GM12878 (cell line): ENCODE measurements around the gene CAB39. TPM values are rescaled to one million over a fixed set of nuclear protein-coding genes. Genes with fewer than 3 reads are reported as not detected.

ENCODE experiments used
- IKZF2 ChIP-seq, 2 experiments: fragments of 450-650 bp; IDR thresholded peaks; 2 replicates each; pipeline ENCODE4 v1.6.1; 2017; ENCODE audit warnings: mild to moderate bottlenecking in 2 of 2, moderate library complexity in 2 of 2
- PAX8 ChIP-seq: fragments of 450-650 bp; IDR thresholded peaks from 2 replicates; pipeline ENCODE4 v1.6.1; 2017; ENCODE audit warnings: mild to moderate bottlenecking, moderate library complexity
- POLR2A ChIP-seq: IDR thresholded peaks from 2 replicates; pipeline ENCODE4 v1.6.1; 2011; ENCODE audit warnings: low read depth, mild to moderate bottlenecking, low read length
- POLR2AphosphoS5 ChIP-seq: IDR thresholded peaks from 2 replicates; pipeline ENCODE4 v1.6.1; 2011; ENCODE audit warnings: mild to moderate bottlenecking, low read length, inconsistent platforms
- RELA ChIP-seq: fragments of 450-650 bp; IDR thresholded peaks from 2 replicates; pipeline ENCODE4 v1.8.0; 2014; ENCODE audit warnings: borderline replicate concordance; ENCODE audit not compliant: partially characterized antibody
- SREBF1 ChIP-seq: IDR thresholded peaks from 2 replicates; pipeline ENCODE4 v1.6.1; 2012; ENCODE audit warnings: mild to moderate bottlenecking, low read length
- SRF ChIP-seq, 2 experiments: IDR thresholded peaks; 2 replicates each; pipeline ENCODE4 v1.6.1; 2011; ENCODE audit warnings: low read depth in 2 of 2, low read length in 2 of 2, mild to moderate bottlenecking in 1 of 2, moderate library complexity in 1 of 2
- TARDBP ChIP-seq: IDR thresholded peaks from 2 replicates; pipeline ENCODE4 v1.6.1; 2016; ENCODE audit warnings: borderline replicate concordance
- polyA plus RNA-seq, 11 experiments: library from polyadenylated mRNA; depleted of rRNA in 4 of 11; unstranded in 6 of 11; stranded (reverse) in 5 of 11; fragments of >200 nt; fragmentation: Nextera tagmentation in 4 of 11; fragmentation: Illumina TruSeq in 1 of 11; extraction: Ambion mirVana in 4 of 11; extraction: Trizol in 1 of 11; gene quantifications; 1 replicate in 1 of 11; 2 replicates in 10 of 11; pipeline versions ENCODE4 v1.2.1 to v1.2.3, GENCODE V29; 2011 to 2016; ENCODE audit warnings: inconsistent platforms in 2 of 11, missing spikeins in 2 of 11, low read depth in 1 of 11
- total RNA-seq, 4 experiments: library from RNA; depleted of rRNA in 3 of 4; stranded (reverse); fragments of >200 nt in 3 of 4; fragmentation: Illumina TruSeq in 1 of 4; extraction: Trizol in 1 of 4; gene quantifications; 2 replicates each; pipeline versions ENCODE4 v1.2.1 to v1.2.3, GENCODE V29; 2013 to 2021
- TF ChIP-seq, protein P1 (sequence below): fragments of 450-650 bp; formaldehyde crosslinking; IDR thresholded peaks from 2 replicates; pipeline ENCODE4 v1.4.0; 2022; ENCODE audit warnings: mild to moderate bottlenecking, moderate library complexity
- TF ChIP-seq, protein P2 (sequence below): fragments of 450-650 bp; IDR thresholded peaks from 2 replicates; pipeline ENCODE4 v1.6.1; 2017; ENCODE audit warnings: low read depth, mild to moderate bottlenecking, moderate library complexity
- TF ChIP-seq, protein P3 (sequence below): fragments of 450-650 bp; IDR thresholded peaks from 2 replicates; pipeline ENCODE4 v1.6.1; 2018; ENCODE audit warnings: mild to moderate bottlenecking, low read depth, moderate library complexity; ENCODE audit not compliant: partially characterized antibody
- TF ChIP-seq, protein P4 (sequence below): IDR thresholded peaks from 2 replicates; pipeline ENCODE4 v1.6.1; 2012; ENCODE audit warnings: improper control_type of control experiment, low read depth, low read length; ENCODE audit not compliant: insufficient replicate concordance
- TF ChIP-seq, protein P5 (sequence below): IDR thresholded peaks from 2 replicates; pipeline ENCODE4 v1.6.1; 2011; ENCODE audit warnings: mild to moderate bottlenecking, low read depth, low read length, moderate library complexity; ENCODE audit not compliant: insufficient replicate concordance

Gene CAB39
- total and polyA plus RNA-seq, 10 of the 15 experiments (the other 5 are each of a cell fraction or from before 2014, with no cell fraction given), result 13.3 to 129 (median 62.9) TPM

DNA sequence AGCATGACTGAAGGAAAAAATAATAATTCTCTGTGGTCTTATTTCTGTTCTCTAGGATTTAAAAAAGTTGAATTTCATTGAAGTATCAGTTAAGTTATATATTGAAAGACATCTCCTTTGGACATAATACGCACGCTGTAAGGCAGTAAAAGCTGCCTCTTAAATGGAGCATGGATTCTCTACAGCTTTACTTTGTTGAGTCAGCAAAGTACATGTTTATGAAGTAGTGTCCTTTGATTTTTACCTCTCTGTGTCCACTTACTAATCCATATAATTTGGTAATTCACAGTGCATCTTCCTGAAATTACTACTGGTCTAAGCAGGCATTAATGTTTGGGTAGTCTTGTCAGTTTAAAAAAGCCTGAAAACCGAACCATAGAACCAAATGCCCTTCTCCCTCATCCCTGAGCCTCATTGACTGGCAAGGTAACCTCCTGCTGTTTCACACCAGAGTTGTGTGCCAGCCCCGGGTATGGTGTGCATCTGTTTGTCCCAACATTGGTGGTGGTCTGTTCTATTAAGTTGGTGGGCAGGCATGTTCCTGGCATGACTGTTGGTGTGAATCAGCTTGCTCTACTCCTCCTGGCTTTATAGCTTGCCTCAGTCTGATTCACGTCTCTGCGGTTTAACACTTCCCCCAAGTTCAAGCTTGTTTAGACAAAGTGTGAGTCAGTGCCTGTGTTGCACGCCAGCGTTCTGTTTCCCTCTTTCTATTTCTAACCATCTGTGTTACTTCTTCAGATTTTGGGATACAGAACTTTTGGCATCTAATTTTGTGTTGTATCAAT is 81.1 kb downstream of the CAB39 start (continued):
- TF ChIP-seq, protein P1, sequence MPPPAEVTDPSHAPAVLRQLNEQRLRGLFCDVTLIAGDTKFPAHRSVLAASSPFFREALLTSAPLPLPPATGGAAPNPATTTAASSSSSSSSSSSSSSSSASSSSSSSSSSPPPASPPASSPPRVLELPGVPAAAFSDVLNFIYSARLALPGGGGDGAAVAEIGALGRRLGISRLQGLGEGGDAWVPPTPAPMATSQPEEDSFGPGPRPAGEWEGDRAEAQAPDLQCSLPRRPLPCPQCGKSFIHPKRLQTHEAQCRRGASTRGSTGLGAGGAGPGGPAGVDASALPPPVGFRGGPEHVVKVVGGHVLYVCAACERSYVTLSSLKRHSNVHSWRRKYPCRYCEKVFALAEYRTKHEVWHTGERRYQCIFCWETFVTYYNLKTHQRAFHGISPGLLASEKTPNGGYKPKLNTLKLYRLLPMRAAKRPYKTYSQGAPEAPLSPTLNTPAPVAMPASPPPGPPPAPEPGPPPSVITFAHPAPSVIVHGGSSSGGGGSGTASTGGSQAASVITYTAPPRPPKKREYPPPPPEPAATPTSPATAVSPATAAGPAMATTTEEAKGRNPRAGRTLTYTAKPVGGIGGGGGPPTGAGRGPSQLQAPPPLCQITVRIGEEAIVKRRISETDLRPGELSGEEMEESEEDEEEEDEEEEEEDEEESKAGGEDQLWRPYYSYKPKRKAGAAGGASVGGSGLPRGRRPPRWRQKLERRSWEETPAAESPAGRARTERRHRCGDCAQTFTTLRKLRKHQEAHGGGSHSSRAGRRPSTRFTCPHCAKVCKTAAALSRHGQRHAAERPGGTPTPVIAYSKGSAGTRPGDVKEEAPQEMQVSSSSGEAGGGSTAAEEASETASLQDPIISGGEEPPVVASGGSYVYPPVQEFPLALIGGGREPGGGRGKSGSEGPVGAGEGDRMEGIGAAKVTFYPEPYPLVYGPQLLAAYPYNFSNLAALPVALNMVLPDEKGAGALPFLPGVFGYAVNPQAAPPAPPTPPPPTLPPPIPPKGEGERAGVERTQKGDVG, result no peak
- no peak for TF ChIP-seq RELA
- 0 out of 4 replicates have a peak, but pooled peaks of 1 of the 2 experiments have one; percentile 3 for TF ChIP-seq SRF (IDR thresholded peaks at IDR 0.05; ENCODE audit: low read depth in 2 of 2, low read length in 2 of 2)
- TF ChIP-seq IKZF2 (IDR thresholded peaks at IDR 0.05), result no peak
- TF ChIP-seq, protein P2, sequence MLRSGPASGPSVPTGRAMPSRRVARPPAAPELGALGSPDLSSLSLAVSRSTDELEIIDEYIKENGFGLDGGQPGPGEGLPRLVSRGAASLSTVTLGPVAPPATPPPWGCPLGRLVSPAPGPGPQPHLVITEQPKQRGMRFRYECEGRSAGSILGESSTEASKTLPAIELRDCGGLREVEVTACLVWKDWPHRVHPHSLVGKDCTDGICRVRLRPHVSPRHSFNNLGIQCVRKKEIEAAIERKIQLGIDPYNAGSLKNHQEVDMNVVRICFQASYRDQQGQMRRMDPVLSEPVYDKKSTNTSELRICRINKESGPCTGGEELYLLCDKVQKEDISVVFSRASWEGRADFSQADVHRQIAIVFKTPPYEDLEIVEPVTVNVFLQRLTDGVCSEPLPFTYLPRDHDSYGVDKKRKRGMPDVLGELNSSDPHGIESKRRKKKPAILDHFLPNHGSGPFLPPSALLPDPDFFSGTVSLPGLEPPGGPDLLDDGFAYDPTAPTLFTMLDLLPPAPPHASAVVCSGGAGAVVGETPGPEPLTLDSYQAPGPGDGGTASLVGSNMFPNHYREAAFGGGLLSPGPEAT, result no peak
- TF ChIP-seq PAX8, result no peak
- peak; percentile 42; the same call in 1 of the 2 replicates for TF ChIP-seq POLR2A
- TF ChIP-seq, protein P3, sequence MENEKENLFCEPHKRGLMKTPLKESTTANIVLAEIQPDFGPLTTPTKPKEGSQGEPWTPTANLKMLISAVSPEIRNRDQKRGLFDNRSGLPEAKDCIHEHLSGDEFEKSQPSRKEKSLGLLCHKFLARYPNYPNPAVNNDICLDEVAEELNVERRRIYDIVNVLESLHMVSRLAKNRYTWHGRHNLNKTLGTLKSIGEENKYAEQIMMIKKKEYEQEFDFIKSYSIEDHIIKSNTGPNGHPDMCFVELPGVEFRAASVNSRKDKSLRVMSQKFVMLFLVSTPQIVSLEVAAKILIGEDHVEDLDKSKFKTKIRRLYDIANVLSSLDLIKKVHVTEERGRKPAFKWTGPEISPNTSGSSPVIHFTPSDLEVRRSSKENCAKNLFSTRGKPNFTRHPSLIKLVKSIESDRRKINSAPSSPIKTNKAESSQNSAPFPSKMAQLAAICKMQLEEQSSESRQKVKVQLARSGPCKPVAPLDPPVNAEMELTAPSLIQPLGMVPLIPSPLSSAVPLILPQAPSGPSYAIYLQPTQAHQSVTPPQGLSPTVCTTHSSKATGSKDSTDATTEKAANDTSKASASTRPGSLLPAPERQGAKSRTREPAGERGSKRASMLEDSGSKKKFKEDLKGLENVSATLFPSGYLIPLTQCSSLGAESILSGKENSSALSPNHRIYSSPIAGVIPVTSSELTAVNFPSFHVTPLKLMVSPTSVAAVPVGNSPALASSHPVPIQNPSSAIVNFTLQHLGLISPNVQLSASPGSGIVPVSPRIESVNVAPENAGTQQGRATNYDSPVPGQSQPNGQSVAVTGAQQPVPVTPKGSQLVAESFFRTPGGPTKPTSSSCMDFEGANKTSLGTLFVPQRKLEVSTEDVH, result no peak
- TF ChIP-seq SREBF1, result no peak
- no peak for TF ChIP-seq TARDBP
- TF ChIP-seq, protein P4, sequence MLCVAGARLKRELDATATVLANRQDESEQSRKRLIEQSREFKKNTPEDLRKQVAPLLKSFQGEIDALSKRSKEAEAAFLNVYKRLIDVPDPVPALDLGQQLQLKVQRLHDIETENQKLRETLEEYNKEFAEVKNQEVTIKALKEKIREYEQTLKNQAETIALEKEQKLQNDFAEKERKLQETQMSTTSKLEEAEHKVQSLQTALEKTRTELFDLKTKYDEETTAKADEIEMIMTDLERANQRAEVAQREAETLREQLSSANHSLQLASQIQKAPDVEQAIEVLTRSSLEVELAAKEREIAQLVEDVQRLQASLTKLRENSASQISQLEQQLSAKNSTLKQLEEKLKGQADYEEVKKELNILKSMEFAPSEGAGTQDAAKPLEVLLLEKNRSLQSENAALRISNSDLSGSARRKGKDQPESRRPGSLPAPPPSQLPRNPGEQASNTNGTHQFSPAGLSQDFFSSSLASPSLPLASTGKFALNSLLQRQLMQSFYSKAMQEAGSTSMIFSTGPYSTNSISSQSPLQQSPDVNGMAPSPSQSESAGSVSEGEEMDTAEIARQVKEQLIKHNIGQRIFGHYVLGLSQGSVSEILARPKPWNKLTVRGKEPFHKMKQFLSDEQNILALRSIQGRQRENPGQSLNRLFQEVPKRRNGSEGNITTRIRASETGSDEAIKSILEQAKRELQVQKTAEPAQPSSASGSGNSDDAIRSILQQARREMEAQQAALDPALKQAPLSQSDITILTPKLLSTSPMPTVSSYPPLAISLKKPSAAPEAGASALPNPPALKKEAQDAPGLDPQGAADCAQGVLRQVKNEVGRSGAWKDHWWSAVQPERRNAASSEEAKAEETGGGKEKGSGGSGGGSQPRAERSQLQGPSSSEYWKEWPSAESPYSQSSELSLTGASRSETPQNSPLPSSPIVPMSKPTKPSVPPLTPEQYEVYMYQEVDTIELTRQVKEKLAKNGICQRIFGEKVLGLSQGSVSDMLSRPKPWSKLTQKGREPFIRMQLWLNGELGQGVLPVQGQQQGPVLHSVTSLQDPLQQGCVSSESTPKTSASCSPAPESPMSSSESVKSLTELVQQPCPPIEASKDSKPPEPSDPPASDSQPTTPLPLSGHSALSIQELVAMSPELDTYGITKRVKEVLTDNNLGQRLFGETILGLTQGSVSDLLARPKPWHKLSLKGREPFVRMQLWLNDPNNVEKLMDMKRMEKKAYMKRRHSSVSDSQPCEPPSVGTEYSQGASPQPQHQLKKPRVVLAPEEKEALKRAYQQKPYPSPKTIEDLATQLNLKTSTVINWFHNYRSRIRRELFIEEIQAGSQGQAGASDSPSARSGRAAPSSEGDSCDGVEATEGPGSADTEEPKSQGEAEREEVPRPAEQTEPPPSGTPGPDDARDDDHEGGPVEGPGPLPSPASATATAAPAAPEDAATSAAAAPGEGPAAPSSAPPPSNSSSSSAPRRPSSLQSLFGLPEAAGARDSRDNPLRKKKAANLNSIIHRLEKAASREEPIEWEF, result no peak
- TF ChIP-seq POLR2AphosphoS5, result no peak
- TF ChIP-seq, protein P5, sequence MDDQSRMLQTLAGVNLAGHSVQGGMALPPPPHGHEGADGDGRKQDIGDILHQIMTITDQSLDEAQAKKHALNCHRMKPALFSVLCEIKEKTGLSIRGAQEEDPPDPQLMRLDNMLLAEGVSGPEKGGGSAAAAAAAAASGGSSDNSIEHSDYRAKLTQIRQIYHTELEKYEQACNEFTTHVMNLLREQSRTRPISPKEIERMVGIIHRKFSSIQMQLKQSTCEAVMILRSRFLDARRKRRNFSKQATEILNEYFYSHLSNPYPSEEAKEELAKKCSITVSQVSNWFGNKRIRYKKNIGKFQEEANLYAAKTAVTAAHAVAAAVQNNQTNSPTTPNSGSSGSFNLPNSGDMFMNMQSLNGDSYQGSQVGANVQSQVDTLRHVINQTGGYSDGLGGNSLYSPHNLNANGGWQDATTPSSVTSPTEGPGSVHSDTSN, result no peak
